Measurements from ENCODE around the gene TOR1AIP1.
A peak's percentile ranks its signal among the peaks of the same experiment; 100 is the strongest.
"Not testable (repeated sequence)": the region's sequence is repeated elsewhere in the genome, so short reads cannot be mapped to it uniquely, and the experiment has no call there.

TOR1AIP1 gene

GRCh38 chr1:179938752-179939151, 56.7 kb downstream of the TOR1AIP1 start:
- DNase-seq: no peak

DNA sequence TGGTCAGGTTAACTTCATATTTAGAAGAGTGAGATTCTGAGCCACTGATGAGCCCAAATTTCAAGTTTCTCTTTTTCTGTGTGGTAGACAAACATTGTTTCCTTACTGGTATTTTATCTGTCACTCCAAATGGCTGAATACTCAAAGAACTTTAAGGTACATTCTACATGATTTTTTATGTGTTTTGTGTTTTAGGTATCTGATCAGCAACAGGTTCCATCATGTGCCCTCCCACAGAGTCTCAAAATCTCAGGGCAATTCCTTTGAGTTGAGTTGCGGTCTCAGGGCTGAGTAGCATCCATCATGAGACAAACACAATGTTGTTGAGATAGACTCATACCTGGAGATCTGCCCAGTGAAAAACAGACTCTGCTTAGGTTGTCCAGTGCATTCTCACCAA, 57.9 kb downstream of the TOR1AIP1 start:
- DNase-seq: no peak

GRCh38 chr1:179941454-179941853, 59.4 kb downstream of the TOR1AIP1 start:
- no peak for DNase-seq

- DNase-seq: no peak
These were observed 68.6 kb downstream of the TOR1AIP1 start for GRCh38 chr1:179950651-179951050.

GRCh38 chr1:179951383-179952144, 69.5 kb downstream of the TOR1AIP1 start:
- DNase-seq: no peak

- peak in 1 of 2 donors; percentile 26 for DNase-seq
These were observed 70.1 kb downstream of the TOR1AIP1 start for GRCh38 chr1:179952186-179952585.

- peak; percentile 57 to 70 for DNase-seq
These were observed 71.9 kb downstream of the TOR1AIP1 start for GRCh38 chr1:179953974-179954492.

DNA sequence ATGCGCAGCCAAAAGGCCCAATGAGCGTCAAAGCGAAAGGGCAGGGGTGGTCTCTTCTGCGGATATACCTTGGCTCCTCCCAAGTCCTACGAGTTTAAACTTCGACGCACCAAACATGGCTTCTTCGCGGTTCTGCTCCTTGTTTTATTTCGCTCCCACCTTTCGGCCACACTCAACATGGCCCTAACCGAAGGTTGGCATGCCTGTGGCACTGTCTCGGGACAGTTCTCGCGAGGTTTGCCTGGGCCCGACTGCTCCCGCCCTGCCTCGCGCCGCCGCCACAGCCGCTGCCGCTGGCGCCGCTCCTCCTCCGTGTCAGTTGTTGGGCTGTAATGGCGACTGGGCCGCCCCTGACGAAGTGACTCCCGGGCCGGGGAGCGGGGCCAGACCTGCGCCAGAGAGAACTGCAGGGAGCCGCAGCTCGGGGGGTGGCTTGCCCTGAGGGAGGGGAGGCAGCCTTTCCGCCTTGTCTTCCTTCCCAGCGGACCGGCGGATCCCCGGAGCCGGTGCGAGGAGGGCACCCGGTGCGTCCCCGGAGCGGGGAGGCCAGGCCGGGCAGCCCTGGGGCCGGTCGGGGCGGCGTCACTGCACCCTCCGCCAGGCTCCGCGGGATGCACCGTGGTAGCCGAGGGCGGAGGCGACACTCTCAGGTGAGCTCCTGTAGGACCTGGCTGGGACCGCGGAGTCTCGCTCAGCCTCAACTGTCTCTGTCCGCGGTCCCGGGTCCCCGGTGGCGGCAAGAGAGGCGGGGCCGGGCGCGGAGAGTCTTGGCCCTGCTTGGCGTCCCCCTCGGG, 72.6 kb downstream of the TOR1AIP1 start, which contains the start of gene CEP350:
TSS of gene CEP350 (plus strand) at position 318 of the 794 bp plus-strand sequence. CDS start 31,372 bp downstream, outside the sequence.
- DNase-seq: peak; percentile 87 to 98

DNA sequence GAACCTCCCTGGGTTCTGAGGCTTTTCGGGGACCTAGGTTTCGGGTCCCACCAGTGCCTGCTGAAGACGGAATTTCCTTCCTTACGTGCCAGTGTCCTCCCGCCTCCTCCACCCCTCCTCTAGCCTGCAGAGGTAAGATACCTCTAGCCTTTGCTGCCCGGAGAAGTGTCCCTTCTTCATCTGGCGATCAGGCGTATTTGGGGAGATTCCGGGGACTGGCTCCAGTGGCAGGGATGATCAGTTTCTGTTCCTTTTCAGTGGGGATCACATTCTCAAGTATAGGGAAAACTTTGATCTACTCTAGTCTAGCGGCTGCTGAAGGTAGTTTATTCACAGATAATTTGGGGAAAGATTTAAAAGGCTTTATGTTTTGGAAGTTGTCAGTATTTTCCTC, 73.2 kb downstream of the TOR1AIP1 start:
- DNase-seq: peak in 1 of 2 donors; percentile 60

DNA sequence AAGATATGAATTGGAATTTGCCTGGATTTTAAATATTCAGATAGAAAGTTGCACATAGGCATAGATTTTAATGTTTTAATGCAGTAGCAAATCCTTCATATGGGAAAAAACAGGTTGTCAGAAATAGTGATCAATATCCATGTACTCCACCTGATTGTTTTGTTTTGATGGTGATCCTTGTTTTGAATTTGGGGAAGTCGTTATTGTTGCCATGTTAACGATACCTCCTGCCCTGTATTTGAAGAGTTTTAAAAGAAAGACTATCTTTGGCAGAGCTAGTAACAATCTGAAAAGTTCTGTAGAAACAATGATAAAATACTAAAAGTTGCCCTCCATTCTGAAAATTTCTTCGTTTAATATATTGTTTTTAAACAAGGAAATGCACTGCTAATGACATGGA, 73.6 kb downstream of the TOR1AIP1 start:
- no peak for DNase-seq

DNA sequence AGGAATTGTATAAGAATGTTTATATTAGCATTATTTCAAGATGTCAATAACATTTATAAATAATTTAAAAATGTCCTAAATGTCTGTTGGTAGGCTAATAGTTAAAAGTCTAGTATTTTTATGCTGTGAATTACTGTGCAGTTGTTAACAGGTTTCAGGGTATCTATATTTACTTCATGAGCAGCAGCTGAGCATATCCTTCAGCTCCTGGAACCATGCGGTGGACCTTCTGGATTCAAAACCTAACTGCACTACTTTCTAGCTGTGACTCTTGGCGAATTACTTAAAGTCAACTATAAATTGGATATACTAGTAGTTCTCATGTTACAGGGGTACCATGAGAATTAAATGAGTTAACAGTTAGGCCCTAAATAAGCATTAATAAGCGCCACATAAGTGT, 76.3 kb downstream of the TOR1AIP1 start:
- DNase-seq: no peak

DNA sequence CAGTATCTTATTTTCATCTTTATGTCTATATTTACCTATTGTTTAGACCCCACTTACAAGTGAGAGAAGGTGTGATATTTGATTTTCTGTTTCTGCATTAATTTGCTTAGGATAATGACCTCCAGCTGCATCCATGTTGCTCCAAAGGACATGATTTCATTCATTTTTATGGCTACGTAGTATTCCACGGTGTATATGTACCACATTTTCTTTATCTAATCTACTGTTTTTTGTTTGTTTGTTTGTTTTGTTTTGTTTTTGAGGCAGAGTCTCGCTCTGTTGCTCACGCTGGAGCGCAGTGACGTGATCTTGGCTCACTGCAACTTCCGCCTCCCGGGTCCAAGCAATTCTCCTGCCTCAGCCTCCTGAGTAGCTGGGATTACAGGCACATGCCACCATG, 80.1 kb downstream of the TOR1AIP1 start:
- not testable (repeated sequence) for DNase-seq

GRCh38 chr1:179966551-179966950, 84.5 kb downstream of the TOR1AIP1 start:
- DNase-seq: no peak

GRCh38 chr1:179968284-179968993, 86.4 kb downstream of the TOR1AIP1 start:
- no peak for DNase-seq

DNA sequence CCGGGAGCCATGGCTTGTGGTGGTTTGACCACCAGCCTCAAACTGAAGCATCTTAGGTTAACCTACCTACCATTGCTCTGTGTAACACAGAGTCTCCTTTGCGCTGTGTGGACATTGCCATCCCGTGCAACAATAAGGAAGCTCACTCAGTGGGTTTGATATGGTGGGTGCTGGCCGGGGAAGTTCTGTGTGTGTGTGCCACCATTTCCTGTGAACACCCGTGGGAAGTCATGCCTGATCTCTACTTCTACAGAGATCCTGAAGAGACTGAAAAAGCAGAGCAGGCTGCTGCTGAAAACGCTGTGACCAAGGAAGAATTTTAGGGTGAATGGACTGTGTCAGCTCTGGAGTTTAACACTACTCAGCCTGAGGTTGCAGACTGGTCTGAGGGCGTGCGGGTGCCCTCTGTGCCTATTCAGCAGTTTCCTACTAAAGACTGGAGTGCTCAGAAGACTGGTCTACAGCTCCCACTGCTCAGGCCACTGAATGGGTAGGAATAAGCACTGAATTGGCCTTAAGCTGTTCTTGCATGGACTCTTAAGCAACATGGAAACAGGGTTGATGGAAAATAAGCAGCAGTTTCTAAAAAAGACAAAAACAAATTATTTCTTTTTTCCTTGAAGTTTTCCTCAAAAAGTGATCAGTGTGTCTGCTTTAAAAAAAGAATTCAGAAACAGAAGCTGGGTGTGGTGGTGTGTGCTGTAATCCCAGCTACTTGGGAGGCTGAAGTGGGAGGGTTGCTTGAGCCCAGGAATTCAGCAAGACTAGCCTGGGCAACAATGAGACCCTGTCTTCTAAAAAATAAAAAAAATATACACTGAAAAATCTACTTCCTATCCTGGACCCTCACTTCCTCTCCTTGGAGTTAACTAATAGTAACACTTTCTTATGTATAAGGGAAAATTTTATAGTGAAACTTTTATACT, 87.2 kb downstream of the TOR1AIP1 start:
- no peak for DNase-seq
